Measurements from ENCODE around the gene ITGA2. TPM values are rescaled to one million over a fixed set of nuclear protein-coding genes. Genes with fewer than 3 reads are reported as not detected.

ITGA2 gene
- total and polyA plus RNA-seq, 7 donors = 0.10 to 0.91 (median 0.64) TPM

GRCh38 chr5:53090229-53090628 lies 101.1 kb downstream of the ITGA2 start:
- Histone ChIP-seq H3K4me3 (no peak overlapping the region), H3K36me3 (ENCODE audit: insufficient read depth in 1 of 2, low read depth in 1 of 2) (peaks cover 0 to 9% of the 10 kb centered on the region in 2 donors), H3K27ac (no peak overlapping the region), H3K4me1 (no peaks in the 10 kb centered on the region), H3K9me3 (no peaks in the 10 kb centered on the region), H3K27me3 (ENCODE audit: insufficient read depth in 3 of 3, low read length in 2 of 3) (no peaks in the 10 kb centered on the region)
- WGBS, 3 donors = 72 to 76% (median 74%) methylated on average over 5 of the region's 5 CpGs
- ATAC-seq (no peak), DNase-seq (no peak)
- intact Hi-C loops (cut with DNase I) = loop anchor here (5.0 to 10.0 kb wide), 3 partner anchors 143 to 305 kb away; partner anchors contain the start of genes ITGA1 (in 1 of the 2) and PELO (in 1 of the 2)
- no peak for TF ChIP-seq CTCF (IDR thresholded peaks at IDR 0.05)

- Histone ChIP-seq H3K4me3 (no peak overlapping the region), H3K9me3 (no peaks in the 10 kb centered on the region), H3K4me1 (no peaks in the 10 kb centered on the region), H3K27ac (no peak overlapping the region), H3K27me3 (ENCODE audit: insufficient read depth in 3 of 3, low read length in 2 of 3) (no peaks in the 10 kb centered on the region), H3K36me3 (ENCODE audit: insufficient read depth in 1 of 2, low read depth in 1 of 2) (peaks cover 0 to 12% of the 10 kb centered on the region in 2 donors)
- intact Hi-C loops (cut with DNase I) = loop anchor here (5.0 to 10.0 kb wide), 3 partner anchors 144 to 306 kb away; partner anchors contain the start of genes ITGA1 (in 1 of the 2) and PELO (in 1 of the 2)
- WGBS, 3 donors = 54 to 80% (median 56%) methylated on average over 2 of the region's 2 CpGs
- TF ChIP-seq CTCF (IDR thresholded peaks at IDR 0.05) = no peak
- ATAC-seq = no peak
- DNase-seq = no peak
These were observed 102.1 kb downstream of the ITGA2 start for GRCh38 chr5:53091289-53091688.

GRCh38 chr5:53092242-53092641 lies 103.1 kb downstream of the ITGA2 start:
- DNase-seq = no peak
- Histone ChIP-seq H3K27me3 (ENCODE audit: insufficient read depth in 3 of 3, low read length in 2 of 3) (no peaks in the 10 kb centered on the region), H3K27ac (no peak overlapping the region), H3K36me3 (ENCODE audit: insufficient read depth in 1 of 2, low read depth in 1 of 2) (peaks cover 0 to 21% of the 10 kb centered on the region in 2 donors), H3K4me3 (no peak overlapping the region), H3K4me1 (no peaks in the 10 kb centered on the region), H3K9me3 (no peaks in the 10 kb centered on the region)
- 32 to 56% (median 39%) methylated on average over 2 of the region's 2 CpGs for WGBS, 3 donors
- no peak for ATAC-seq
- TF ChIP-seq CTCF (IDR thresholded peaks at IDR 0.05) = no peak
- intact Hi-C loops (cut with DNase I) = loop anchor here (5.0 to 10.0 kb wide), 3 partner anchors 145 to 307 kb away; partner anchors contain the start of genes ITGA1 (in 1 of the 2) and PELO (in 1 of the 2)

- H3K36me3 ChIP-seq (ENCODE audit: insufficient read depth in 1 of 2, low read depth in 1 of 2) = peaks cover 3 to 51% of the 10 kb centered on the region in 2 donors
- ATAC-seq = no peak
- H3K4me3 ChIP-seq = no peak overlapping the region
- no peak overlapping the region for H3K27ac ChIP-seq
- H3K4me1 ChIP-seq = no peaks in the 10 kb centered on the region
- H3K9me3 ChIP-seq = no peaks in the 10 kb centered on the region
- no peaks in the 10 kb centered on the region for H3K27me3 ChIP-seq (ENCODE audit: insufficient read depth in 3 of 3, low read length in 2 of 3)
- intact Hi-C loops (cut with DNase I) = loop anchor here (10.0 kb wide), 2 partner anchors 300 to 310 kb away; partner anchors contain the start of genes ITGA1 (in 1 of the 2) and PELO (in 1 of the 2)
- DNase-seq = no peak
- 74 to 83% (median 80%) methylated on average over 7 of the region's 7 CpGs for WGBS, 3 donors
- no peak for TF ChIP-seq CTCF (IDR thresholded peaks at IDR 0.05)
These were observed 106.1 kb downstream of the ITGA2 start for GRCh38 chr5:53095217-53095616.

All from psoas muscle (tissue), 8 donors.